ENCODE data around the gene MOCOS.

DNA sequence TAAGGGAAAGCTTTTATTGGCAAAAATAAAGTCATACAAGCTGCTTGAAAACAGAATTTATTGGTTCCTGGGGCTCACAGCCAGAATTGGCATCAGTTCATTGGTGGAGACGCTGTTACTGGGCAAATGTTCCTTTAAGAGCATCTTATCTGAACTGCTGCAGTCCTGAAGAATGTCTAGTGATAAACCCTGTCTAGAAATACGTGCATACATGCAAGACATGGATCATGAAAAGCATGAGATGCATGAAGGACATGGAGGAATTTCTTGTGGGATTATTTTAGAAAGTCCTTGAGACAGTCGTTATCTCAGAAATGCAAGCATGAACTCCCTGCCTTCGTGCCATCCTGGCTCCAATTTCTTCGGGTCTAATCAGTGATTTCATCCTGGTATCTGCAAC lies 77.7 kb downstream of the MOCOS start:
- TF ChIP-seq SUZ12 (IDR thresholded peaks at IDR 0.05; ENCODE audit: extremely low read depth, insufficient read depth, insufficient read length) (no peak), ZNF274 (IDR thresholded peaks at IDR 0.05; ENCODE audit: low read depth, low read length) (no peak)
